K562 (cell line): ENCODE data around the gene JADE2. TPM values are rescaled to one million over a fixed set of nuclear protein-coding genes. Genes with fewer than 3 reads are reported as not detected.
A peak's percentile ranks its signal among the peaks of the same experiment; 100 is the strongest.

Source experiments
- ARNT ChIP-seq, 2 experiments: fragments of 450-650 bp; IDR thresholded peaks; 2 replicates each; pipeline ENCODE4 v1.6.1; 2016; ENCODE audit warnings: mild to moderate bottlenecking in 1 of 2
- ATF4 ChIP-seq: fragments of 450-650 bp; formaldehyde crosslinking; IDR thresholded peaks from 2 replicates; pipeline ENCODE4 v1.4.0; 2022; ENCODE audit warnings: mild to moderate bottlenecking, moderate library complexity
- BRD4 ChIP-seq: fragments of 200-600 bp; sonication (generic); IDR thresholded peaks from 2 replicates; pipeline ENCODE4 v1.6.1; 2017; ENCODE audit warnings: inconsistent platforms
- CBX1 ChIP-seq: sonication (generic); IDR thresholded peaks from 2 replicates; pipeline ENCODE4 v1.6.1; 2016; ENCODE audit warnings: antibody characterized with exemption, low read depth, mild to moderate bottlenecking
- CTBP1 ChIP-seq: fragments of 450-650 bp; IDR thresholded peaks from 2 replicates; pipeline ENCODE4 v1.6.1; 2016; ENCODE audit warnings: borderline replicate concordance
- ESRRA ChIP-seq: fragments of 450-650 bp; IDR thresholded peaks from 2 replicates; pipeline ENCODE4 v1.6.1; 2014; ENCODE audit warnings: low read depth, mild to moderate bottlenecking, moderate library complexity, borderline replicate concordance
- ETV6 ChIP-seq, 3 experiments: fragments of 150-350 bp in 1 of 3; sonication (generic) in 1 of 3; formaldehyde crosslinking in 1 of 3; IDR thresholded peaks; 2 replicates each; pipeline versions ENCODE4 v1.6.1 to v1.8.0; 2014 to 2022; ENCODE audit warnings: borderline replicate concordance in 2 of 3, low read depth in 2 of 3, antibody characterized with exemption in 1 of 3, low read length in 1 of 3, mild to moderate bottlenecking in 1 of 3, missing genetic modification reagents in 1 of 3
- GTF2E2 ChIP-seq: fragments of 200-800 bp; sonication (Bioruptor generic); IDR thresholded peaks from 2 replicates; pipeline ENCODE4 v1.6.1; 2016; ENCODE audit warnings: missing genetic modification characterization, missing compliant biosample characterization
- HMGN3 ChIP-seq: IDR thresholded peaks from 2 replicates; pipeline ENCODE4 v1.6.1; 2011; ENCODE audit warnings: borderline replicate concordance, low read depth, mild to moderate bottlenecking, mixed read lengths, low read length; ENCODE audit not compliant: insufficient read length; ENCODE audit errors: extremely low read depth
- HOXB6 ChIP-seq: fragments of 250-450 bp; sonication (Bioruptor Pico); IDR thresholded peaks from 2 replicates; pipeline ENCODE4 v1.5.1; 2022; ENCODE audit warnings: mild to moderate bottlenecking, borderline replicate concordance
- MCM5 ChIP-seq: fragments of 450-650 bp; IDR thresholded peaks from 2 replicates; pipeline ENCODE4 v1.6.1; 2016; ENCODE audit warnings: low read depth
- NFE2 ChIP-seq: IDR thresholded peaks from 2 replicates; pipeline ENCODE4 v1.6.1; 2014; ENCODE audit warnings: antibody characterized with exemption, low read depth
- PBX2 ChIP-seq, 2 experiments: IDR thresholded peaks in 1 of 2; conservative IDR thresholded peaks in 1 of 2; 2 replicates each; pipeline ENCODE4 v1.6.1; 2016; ENCODE audit warnings: low read depth in 2 of 2, mild to moderate bottlenecking in 1 of 2, missing compliant biosample characterization in 1 of 2, missing genetic modification characterization in 1 of 2, moderate library complexity in 1 of 2
- SRSF1 ChIP-seq: fragments of 200-400 bp; formaldehyde crosslinking; IDR thresholded peaks from 2 replicates; pipeline ENCODE4 v1.6.1; 2017; ENCODE audit warnings: mild to moderate bottlenecking, low read depth, low read length, moderate library complexity
- TCF7 ChIP-seq: sonication (generic); IDR thresholded peaks from 2 replicates; pipeline ENCODE4 v1.6.1; 2016; ENCODE audit warnings: antibody characterized with exemption, borderline replicate concordance
- XRCC4 ChIP-seq: IDR thresholded peaks from one replicate; pipeline ENCODE4 v1.6.1; 2011; ENCODE audit not compliant: insufficient read depth, insufficient read length; ENCODE audit errors: extremely low read depth
- ZBTB17 ChIP-seq: fragments of 450-650 bp; formaldehyde crosslinking; IDR thresholded peaks from 2 replicates; pipeline ENCODE4 v1.4.0; 2020; ENCODE audit warnings: mild to moderate bottlenecking
- ZBTB2 ChIP-seq: fragments of 450-650 bp; IDR thresholded peaks from 2 replicates; pipeline ENCODE4 v1.6.1; 2016; ENCODE audit warnings: antibody characterized with exemption
- ZNF12 ChIP-seq: sonication (generic); formaldehyde crosslinking; IDR thresholded peaks from 2 replicates; pipeline ENCODE4 v1.4.0; 2020; ENCODE audit warnings: mild to moderate bottlenecking, missing genetic modification reagents
- ZNF175 ChIP-seq: fragments of 200-800 bp; sonication (Bioruptor generic); IDR thresholded peaks from 2 replicates; pipeline ENCODE4 v1.6.1; 2016; ENCODE audit warnings: low read depth, mild to moderate bottlenecking, missing genetic modification characterization, missing compliant biosample characterization
- ZNF445 ChIP-seq: fragments of 250-450 bp; sonication (Bioruptor Pico); IDR thresholded peaks from 2 replicates; pipeline ENCODE4 v1.4.0; 2020; ENCODE audit warnings: low read depth, mild to moderate bottlenecking, moderate library complexity
- ZNF639 ChIP-seq, 2 experiments: fragments of 200-800 bp in 1 of 2; sonication (Bioruptor generic) in 1 of 2; sonication (generic) in 1 of 2; formaldehyde crosslinking in 1 of 2; IDR thresholded peaks in 1 of 2; conservative IDR thresholded peaks in 1 of 2; 2 replicates each; pipeline versions ENCODE4 v1.5.0 to v1.6.1; 2016 to 2020; ENCODE audit warnings: missing compliant biosample characterization in 1 of 2, missing genetic modification characterization in 1 of 2, missing genetic modification reagents in 1 of 2
- polyA plus RNA-seq, 8 experiments: library from polyadenylated mRNA; depleted of rRNA in 4 of 8; stranded (reverse) in 5 of 8; unstranded in 3 of 8; fragments of >200 nt; fragmentation: Nextera tagmentation in 2 of 8; fragmentation: Illumina TruSeq in 1 of 8; extraction: Ambion mirVana in 2 of 8; extraction: Trizol in 1 of 8; gene quantifications; 2 replicates each; pipeline versions ENCODE4 v1.2.1 to v1.2.3, GENCODE V29; 2011 to 2014; ENCODE audit warnings: inconsistent platforms in 1 of 8, missing spikeins in 1 of 8
- total RNA-seq, 7 experiments: library from RNA; depleted of rRNA in 6 of 7; stranded (reverse); fragments of >200 nt in 6 of 7; fragmentation: Illumina TruSeq in 2 of 7; extraction: Trizol in 2 of 7; gene quantifications; 2 replicates each; pipeline versions ENCODE4 v1.2.1 to v1.2.3, GENCODE V29; 2011 to 2021; ENCODE audit warnings: low replicate concordance in 1 of 7

JADE2 gene
- total and polyA plus RNA-seq, 9 of the 15 experiments (the other 6 are each of a cell fraction or from before 2014, with no cell fraction given), result 0.50 to 23.3 (median 9.1) TPM

GRCh38 chr5:134609232-134609851 is 83.9 kb downstream of the JADE2 start (continued):
- TF ChIP-seq ZNF445 (CRISPR knock-in tag) (no peak), ATF4 (peak; percentile 74; the same call in 1 of the 2 replicates), ZNF12 (no peak), XRCC4 (no peak), ZBTB17 (CRISPR knock-in tag) (no peak), SRSF1 (no peak), NFE2 (no peak), HMGN3 (no peak), ZNF639 (CRISPR knock-in tag; conservative IDR thresholded peaks at IDR 0.05 in 1 of 2, IDR thresholded peaks at IDR 0.05 in 1 of 2) (no peak), CTBP1 (peak; percentile 23; the same call in 1 of the 2 replicates), CBX1 (no peak), TCF7 (no peak), ZBTB2 (no peak), HOXB6 (CRISPR knock-in tag) (no peak), MCM5 (no peak), GTF2E2 (tag) (no peak), ESRRA (no peak), ARNT (IDR thresholded peaks at IDR 0.05) (no peak), ZNF175 (CRISPR knock-in tag) (peak; percentile 90), PBX2 (CRISPR knock-in tag; IDR thresholded peaks at IDR 0.05; ENCODE audit: low read depth) (no peak), PBX2 (tag; conservative IDR thresholded peaks at IDR 0.05; ENCODE audit: low read depth) (no peak), BRD4 (no peak), ETV6 (IDR thresholded peaks at IDR 0.05; ENCODE audit: borderline replicate concordance in 1 of 2, low read depth in 2 of 2, low read length in 1 of 2) (no peak), ETV6 (CRISPR knock-in tag; IDR thresholded peaks at IDR 0.05; ENCODE audit: borderline replicate concordance) (no peak)
